ENCODE measurements around the gene CES5A. TPM values are rescaled to one million over a fixed set of nuclear protein-coding genes. Genes with fewer than 3 reads are reported as not detected.
"Not testable (repeated sequence)": the region's sequence is repeated elsewhere in the genome, so short reads cannot be mapped to it uniquely, and the experiment has no call there.

Gene CES5A
- total RNA-seq, 2 experiments from 2014 or later: not detected

DNA sequence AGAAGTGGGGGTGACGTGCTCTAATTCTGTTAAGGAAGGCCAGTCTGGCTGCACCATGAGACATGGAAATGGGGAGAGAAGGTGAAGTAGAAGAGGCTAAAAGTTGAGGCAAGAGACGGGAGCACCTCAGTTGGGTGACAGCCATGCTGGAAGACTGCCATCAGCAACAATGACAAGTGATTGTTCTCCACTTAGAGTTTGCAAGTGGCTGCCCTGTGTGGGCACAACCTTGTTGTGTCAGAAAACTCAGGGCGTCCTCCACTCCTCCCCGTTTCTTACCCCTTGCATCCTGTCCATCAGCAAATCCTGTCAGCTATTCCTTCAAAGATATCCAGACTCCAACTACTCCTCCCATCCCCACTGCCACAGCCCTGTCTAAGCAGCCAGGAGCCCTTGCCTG is 59.9 kb downstream of the CES5A start:
- H3K36me3 Mint-ChIP-seq (ENCODE audit: low read depth): no peaks in the 10 kb centered on the region
- H3K27ac Mint-ChIP-seq: no peak overlapping the region
- DNase-seq: no peak
- ChIA-PET CTCF (interaction anchor here (0.6 kb wide), 1 partner anchor 277 kb away, joined by 5 read pairs; no protein-coding TSS in a partner anchor), POLR2A (no interaction called here)
- H3K4me1 Mint-ChIP-seq: no peaks in the 10 kb centered on the region
- H3K27me3 Mint-ChIP-seq: peaks cover 4% of the 10 kb centered on the region
- H3K4me3 Mint-ChIP-seq: no peak overlapping the region
- H3K9me3 Mint-ChIP-seq: no peaks in the 10 kb centered on the region

DNA sequence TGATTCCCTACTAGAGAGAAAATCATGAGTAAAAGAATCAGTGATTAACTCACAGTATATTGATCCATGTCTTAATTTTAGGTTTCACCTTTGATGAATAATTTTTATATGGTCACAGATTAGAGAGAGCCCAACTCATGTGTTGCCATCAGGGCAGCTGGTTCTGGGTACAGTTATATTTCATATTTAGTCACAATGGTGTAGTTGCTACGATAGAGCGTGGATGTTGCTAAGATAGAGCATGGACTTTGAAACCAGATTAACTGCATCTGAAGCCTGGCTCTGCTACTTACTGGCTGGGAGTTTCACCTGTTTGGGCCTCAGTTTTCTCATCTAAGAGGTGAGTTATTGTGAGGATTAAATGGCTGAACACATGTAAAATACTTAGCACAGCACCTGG is 61.0 kb downstream of the CES5A start:
- H3K27ac Mint-ChIP-seq; H3K4me1 Mint-ChIP-seq; POLR2A ChIA-PET; H3K9me3 Mint-ChIP-seq; H3K36me3 Mint-ChIP-seq (ENCODE audit: low read depth); DNase-seq; CTCF ChIA-PET; H3K4me3 Mint-ChIP-seq; H3K27me3 Mint-ChIP-seq: not testable (repeated sequence)

DNA sequence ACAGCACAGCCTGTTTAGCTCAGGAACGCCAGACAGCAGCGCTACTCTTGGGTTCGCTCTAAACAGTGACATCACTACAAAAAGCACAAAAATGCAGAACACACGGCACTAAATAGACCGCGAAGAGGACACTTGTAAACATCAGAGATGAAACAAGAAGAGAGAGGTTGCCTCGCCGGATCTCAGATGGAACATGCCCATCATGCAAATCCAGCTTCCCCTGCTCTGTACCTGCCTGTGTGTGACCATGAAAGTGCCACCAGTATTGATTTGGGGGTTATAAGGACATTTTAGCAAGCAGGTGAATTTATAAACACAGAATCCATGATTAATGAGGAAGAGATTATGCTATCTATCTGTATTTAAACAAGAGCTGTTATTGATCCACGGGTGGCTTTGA is 61.4 kb downstream of the CES5A start:
- H3K4me3 Mint-ChIP-seq; DNase-seq; H3K9me3 Mint-ChIP-seq; H3K36me3 Mint-ChIP-seq (ENCODE audit: low read depth); POLR2A ChIA-PET; CTCF ChIA-PET; H3K27me3 Mint-ChIP-seq; H3K27ac Mint-ChIP-seq; H3K4me1 Mint-ChIP-seq: not testable (repeated sequence)

DNA sequence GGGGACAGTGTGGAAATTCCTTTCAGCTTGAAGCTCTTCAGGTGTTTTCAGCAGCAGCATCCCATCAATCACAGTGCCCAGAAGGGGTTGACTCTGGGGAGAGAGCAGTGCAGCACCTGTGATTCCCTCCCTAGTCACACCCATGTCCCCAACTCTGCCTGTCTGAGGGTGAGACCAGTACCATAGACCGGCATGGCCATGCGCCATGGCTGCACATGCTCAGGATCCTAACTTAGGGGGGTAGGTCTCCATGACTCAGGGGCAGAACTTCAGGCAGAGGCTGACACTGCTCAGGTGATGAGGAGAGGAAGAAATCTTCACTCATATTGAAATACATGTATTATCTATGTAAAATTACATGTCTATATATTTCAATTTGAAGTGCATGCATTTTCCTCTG is 62.2 kb downstream of the CES5A start:
- Mint-ChIP-seq H3K4me1 (no peaks in the 10 kb centered on the region), H3K27me3 (peaks cover 4% of the 10 kb centered on the region), H3K36me3 (ENCODE audit: low read depth) (no peaks in the 10 kb centered on the region), H3K4me3 (no peak overlapping the region), H3K9me3 (no peaks in the 10 kb centered on the region), H3K27ac (no peak overlapping the region)
- CTCF ChIA-PET: no interaction called here
- no peak for DNase-seq
- POLR2A ChIA-PET: no interaction called here

DNA sequence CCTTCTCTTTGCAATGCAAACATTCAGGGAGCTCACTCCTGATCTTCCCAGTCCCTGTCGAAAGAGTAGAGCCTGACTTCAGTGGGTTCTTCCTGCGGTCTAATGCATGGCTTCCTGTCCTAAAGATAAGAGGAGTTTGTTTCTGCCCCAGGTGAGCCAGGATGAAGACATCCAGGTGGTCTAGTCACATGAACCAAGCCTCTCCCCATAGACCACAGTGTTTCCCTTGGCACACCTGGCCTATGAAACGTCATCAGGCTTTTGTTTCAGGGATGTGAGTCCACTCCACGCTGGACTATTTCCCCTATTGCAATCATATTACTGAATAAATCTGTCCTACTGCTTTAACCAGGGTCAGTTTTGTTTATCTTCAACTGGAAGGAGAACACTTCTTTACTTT is 63.4 kb downstream of the CES5A start:
- POLR2A ChIA-PET: no interaction called here

DNA sequence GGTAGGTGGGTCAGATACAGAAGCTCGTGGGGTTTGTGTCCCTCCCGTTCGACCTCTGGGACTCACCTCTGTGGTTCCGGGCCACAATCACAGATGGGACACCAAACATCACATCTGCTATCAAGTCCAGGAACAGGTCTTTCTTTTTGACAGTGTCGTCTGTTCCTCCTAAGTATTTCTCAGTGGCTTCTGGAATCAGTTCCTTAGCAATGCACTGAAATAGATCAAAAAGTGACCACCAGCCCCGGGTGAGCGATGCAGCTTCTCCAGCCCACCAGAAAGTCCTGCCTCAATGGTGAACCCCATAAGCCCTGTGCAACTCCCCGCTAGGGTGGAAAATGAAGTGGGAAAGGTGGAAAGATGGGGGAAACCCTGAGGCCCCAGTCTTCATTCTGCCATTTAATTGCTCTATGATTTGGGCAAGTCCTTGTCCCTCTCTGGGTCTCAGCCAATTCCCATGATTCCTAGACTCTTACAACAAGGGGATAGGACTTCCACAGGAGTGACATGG is 64.7 kb downstream of the CES5A start:
- Mint-ChIP-seq H3K36me3 (ENCODE audit: low read depth) (no peaks in the 10 kb centered on the region), H3K9me3 (no peaks in the 10 kb centered on the region), H3K4me1 (no peaks in the 10 kb centered on the region), H3K27me3 (peaks cover 2% of the 10 kb centered on the region), H3K27ac (no peak overlapping the region), H3K4me3 (no peak overlapping the region)
- ChIA-PET CTCF (interaction anchor here (0.6 kb wide), 1 partner anchor 339 kb away, joined by 3 read pairs; no protein-coding TSS in a partner anchor), POLR2A (no interaction called here)
- DNase-seq: no peak

More for the DNA sequence above, 63.4 kb downstream of the CES5A start:
- DNase-seq: no peak
- Mint-ChIP-seq H3K9me3 (no peaks in the 10 kb centered on the region), H3K4me1 (no peaks in the 10 kb centered on the region), H3K27ac (no peak overlapping the region), H3K4me3 (no peak overlapping the region), H3K36me3 (ENCODE audit: low read depth) (no peaks in the 10 kb centered on the region), H3K27me3 (peaks cover 2% of the 10 kb centered on the region)
- CTCF ChIA-PET: no interaction called here

DNA sequence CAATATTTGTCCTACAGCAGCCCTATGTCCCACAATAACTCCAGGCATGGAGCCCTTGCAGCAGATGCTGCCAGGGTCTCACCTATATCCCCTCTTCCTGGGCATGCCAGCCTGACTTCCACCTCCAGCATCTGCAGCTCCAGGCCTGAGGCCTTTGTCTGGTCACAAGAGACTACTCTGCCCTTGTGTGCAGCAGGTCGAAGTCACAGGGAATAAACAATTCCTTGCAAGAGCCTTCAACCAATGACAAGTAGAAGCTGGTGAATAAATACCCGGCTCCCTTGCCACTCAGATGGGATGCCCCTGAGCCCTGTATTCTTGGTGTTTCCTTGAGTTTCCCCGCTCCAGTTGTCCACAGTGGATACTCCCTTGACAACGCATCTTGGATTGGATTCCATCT is 65.3 kb downstream of the CES5A start:
- Mint-ChIP-seq H3K9me3 (no peaks in the 10 kb centered on the region), H3K4me1 (no peaks in the 10 kb centered on the region), H3K36me3 (ENCODE audit: low read depth) (no peaks in the 10 kb centered on the region), H3K27me3 (peaks cover 2% of the 10 kb centered on the region), H3K27ac (no peak overlapping the region), H3K4me3 (no peak overlapping the region)
- CTCF ChIA-PET: no interaction called here
- POLR2A ChIA-PET: no interaction called here
- DNase-seq: no peak

DNA sequence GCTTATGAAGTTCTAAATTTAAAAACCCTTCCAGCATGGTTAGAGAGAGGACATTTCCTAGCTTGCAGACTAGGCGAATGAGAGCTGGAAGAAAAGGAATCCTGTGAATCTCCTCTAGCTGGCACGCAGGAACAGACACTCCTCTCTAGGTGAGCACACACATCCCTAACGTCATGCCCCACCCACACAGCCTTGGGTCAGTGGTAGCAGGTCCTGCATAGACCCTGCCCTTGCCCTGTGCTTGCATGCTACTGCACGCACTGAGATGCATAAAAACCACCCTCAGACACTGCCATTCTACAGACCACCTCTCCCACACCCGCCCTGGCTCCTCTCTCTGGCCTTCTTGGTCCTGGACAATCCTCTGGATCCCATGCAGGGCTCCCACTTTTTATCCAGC is 65.8 kb downstream of the CES5A start:
- Mint-ChIP-seq H3K27ac (no peak overlapping the region), H3K4me3 (no peak overlapping the region), H3K27me3 (peaks cover 2% of the 10 kb centered on the region), H3K36me3 (ENCODE audit: low read depth) (no peaks in the 10 kb centered on the region), H3K9me3 (no peaks in the 10 kb centered on the region), H3K4me1 (no peaks in the 10 kb centered on the region)
- ChIA-PET CTCF (no interaction called here), POLR2A (no interaction called here)
- DNase-seq: no peak

DNA sequence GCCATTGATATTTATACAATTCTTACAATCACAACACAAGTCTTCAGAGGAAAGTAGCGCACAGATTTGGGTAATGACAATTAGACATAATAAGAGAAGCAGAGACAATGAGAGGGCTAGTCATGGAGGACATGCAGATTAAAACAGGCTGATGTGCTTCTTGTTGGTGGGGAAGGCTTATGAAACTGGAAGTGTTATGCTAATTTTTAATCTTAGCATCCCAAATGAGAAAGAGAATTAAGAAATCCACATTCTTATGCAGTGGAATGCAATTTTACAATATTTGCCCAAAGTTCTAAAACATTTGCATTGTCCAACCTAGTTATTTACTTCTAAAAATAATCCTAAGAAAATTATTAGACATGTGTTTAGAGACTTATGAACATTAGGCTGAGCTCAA is 66.9 kb downstream of the CES5A start:
- H3K9me3 Mint-ChIP-seq; H3K36me3 Mint-ChIP-seq (ENCODE audit: low read depth); DNase-seq; H3K27me3 Mint-ChIP-seq; H3K4me1 Mint-ChIP-seq; POLR2A ChIA-PET; H3K27ac Mint-ChIP-seq; CTCF ChIA-PET; H3K4me3 Mint-ChIP-seq: not testable (repeated sequence)

DNA sequence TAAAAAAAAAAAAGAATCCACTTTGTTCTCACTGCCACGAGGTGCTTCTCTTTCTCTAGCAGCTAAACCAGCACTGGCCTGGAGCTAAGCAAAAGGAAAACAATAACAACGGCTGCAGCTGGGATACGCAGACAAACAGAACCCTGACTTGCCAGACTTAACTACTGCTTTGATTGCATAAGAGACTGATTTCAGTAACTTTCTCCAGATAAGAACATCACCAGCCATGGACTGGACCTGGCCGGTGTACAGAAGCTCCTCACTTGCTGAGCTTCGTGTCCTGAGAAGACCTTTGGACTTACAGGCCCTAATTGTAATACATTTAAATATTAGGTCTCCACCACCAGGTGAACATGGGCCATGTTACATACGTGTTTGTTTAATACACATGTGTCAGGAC is 70.1 kb downstream of the CES5A start:
- H3K36me3 Mint-ChIP-seq (ENCODE audit: low read depth); POLR2A ChIA-PET; H3K9me3 Mint-ChIP-seq; DNase-seq; CTCF ChIA-PET; H3K4me1 Mint-ChIP-seq; H3K27me3 Mint-ChIP-seq; H3K4me3 Mint-ChIP-seq; H3K27ac Mint-ChIP-seq: not testable (repeated sequence)

DNA sequence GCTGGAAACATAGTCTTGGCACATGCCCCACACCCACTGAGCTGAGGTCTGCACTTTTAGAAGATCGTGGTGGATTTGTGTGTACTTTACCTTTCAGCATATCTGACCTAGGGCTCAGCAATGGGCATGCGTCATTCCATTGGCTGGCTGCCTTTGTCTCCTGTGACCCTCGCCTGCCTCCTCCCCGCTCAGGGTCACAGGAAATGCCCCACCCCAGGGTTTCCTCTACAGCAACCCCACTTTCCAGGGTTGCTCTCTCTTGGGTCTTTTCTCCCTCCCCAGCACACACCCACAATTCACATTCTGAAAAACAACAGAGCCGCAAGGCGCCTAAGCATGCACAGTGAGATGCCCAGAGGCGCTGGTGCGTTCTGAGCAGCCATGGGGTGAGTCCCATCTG is 71.5 kb downstream of the CES5A start:
- H3K27me3 Mint-ChIP-seq; H3K9me3 Mint-ChIP-seq; H3K27ac Mint-ChIP-seq; DNase-seq; H3K4me1 Mint-ChIP-seq; H3K4me3 Mint-ChIP-seq; POLR2A ChIA-PET; H3K36me3 Mint-ChIP-seq (ENCODE audit: low read depth); CTCF ChIA-PET: not testable (repeated sequence)

Other genes with a start within 250 kb of the CES5A start
- not detected for gene SLC6A2, start 219.4 kb downstream of the CES5A start, total RNA-seq
- gene CES1, start 42.3 kb downstream of the CES5A start, total RNA-seq: under 1 TPM; 0.46 to 0.89 TPM

Data from activated CD4-positive, alpha-beta T cell treated with anti-CD3 and anti-CD28 coated beads, Interleukin-2, amount 10 ng/mL, durations not matched to agents 7 days and 5 days (primary cell).